SK-N-SH treated with all-trans-retinoic acid at 6 μM for 48 hours (cell line): ENCODE measurements around the gene ZDHHC8.

Experiments
- ATAC-seq: fragments of 200-7000 bp; cut with Tn5 transposase; 3 replicates; pipeline ENCODE4 v1.9.1; 2020; ENCODE audit warnings: mild to moderate bottlenecking, moderate library complexity
- ARNTL ChIP-seq: fragments of 450-650 bp; formaldehyde crosslinking; IDR thresholded peaks from 2 replicates; pipeline ENCODE4 v1.5.0; 2020; ENCODE audit warnings: low read depth, mild to moderate bottlenecking, moderate library complexity, borderline replicate concordance
- BACH2 ChIP-seq: fragments of 250-450 bp; sonication (Bioruptor Pico); IDR thresholded peaks from 2 replicates; pipeline ENCODE4 v1.9.0; 2021; ENCODE audit warnings: mild to moderate bottlenecking, borderline replicate concordance
- CSDC2 ChIP-seq: fragments of 250-450 bp; sonication (Bioruptor Pico); IDR thresholded peaks from 2 replicates; pipeline ENCODE4 v1.5.0; 2020; ENCODE audit warnings: mild to moderate bottlenecking, moderate library complexity
- ESRRG ChIP-seq: fragments of 250-450 bp; sonication (Bioruptor Pico); IDR thresholded peaks from 2 replicates; pipeline ENCODE4 v1.6.1; 2021; ENCODE audit warnings: mild to moderate bottlenecking
- GLIS3 ChIP-seq: fragments of 250-450 bp; sonication (Bioruptor Pico); IDR thresholded peaks from 2 replicates; pipeline ENCODE4 v1.5.0; 2020; ENCODE audit warnings: mild to moderate bottlenecking, moderate library complexity
- ISL1 ChIP-seq: fragments of 250-450 bp; sonication (Bioruptor Pico); IDR thresholded peaks from 2 replicates; pipeline ENCODE4 v2.1.2; 2022; ENCODE audit warnings: mild to moderate bottlenecking, moderate library complexity
- OSR1 ChIP-seq: fragments of 250-450 bp; sonication (Bioruptor Pico); IDR thresholded peaks from 2 replicates; pipeline ENCODE4 v1.8.0; 2022; ENCODE audit warnings: moderate library complexity, mild to moderate bottlenecking, inconsistent platforms
- PPARA ChIP-seq: fragments of 250-450 bp; sonication (Bioruptor Pico); IDR thresholded peaks from 2 replicates; pipeline ENCODE4 v1.5.0; 2020; ENCODE audit warnings: mild to moderate bottlenecking, borderline replicate concordance
- RARB ChIP-seq: fragments of 250-450 bp; sonication (Bioruptor Pico); IDR thresholded peaks from 2 replicates; pipeline ENCODE4 v1.8.0; 2021; ENCODE audit warnings: mild to moderate bottlenecking, moderate library complexity
- SNAI2 ChIP-seq: fragments of 250-450 bp; sonication (Bioruptor Pico); IDR thresholded peaks from 2 replicates; pipeline ENCODE4 v1.5.0; 2020; ENCODE audit warnings: mild to moderate bottlenecking, moderate library complexity
- TCF4 ChIP-seq: fragments of 250-450 bp; sonication (Bioruptor Pico); IDR thresholded peaks from 2 replicates; pipeline ENCODE4 v1.8.0; 2021; ENCODE audit warnings: mild to moderate bottlenecking, moderate library complexity, borderline replicate concordance
- TOX ChIP-seq: fragments of 250-450 bp; sonication (Bioruptor Pico); IDR thresholded peaks from 2 replicates; pipeline ENCODE4 v1.8.0; 2021; ENCODE audit warnings: mild to moderate bottlenecking, moderate library complexity, borderline replicate concordance
- ZC3H10 ChIP-seq: fragments of 250-450 bp; sonication (Bioruptor Pico); IDR thresholded peaks from 2 replicates; pipeline ENCODE4 v1.5.1; 2021; ENCODE audit warnings: mild to moderate bottlenecking, moderate library complexity
- ZFP3 ChIP-seq: fragments of 250-450 bp; sonication (Bioruptor Pico); IDR thresholded peaks from 2 replicates; pipeline ENCODE4 v1.5.0; 2020; ENCODE audit warnings: mild to moderate bottlenecking, moderate library complexity
- ZFP30 ChIP-seq: fragments of 450-650 bp; formaldehyde crosslinking; IDR thresholded peaks from 2 replicates; pipeline ENCODE4 v1.5.0; 2022; ENCODE audit warnings: mild to moderate bottlenecking, moderate library complexity
- ZNF70 ChIP-seq: fragments of 450-650 bp; formaldehyde crosslinking; IDR thresholded peaks from 2 replicates; pipeline ENCODE4 v1.5.0; 2020; ENCODE audit warnings: mild to moderate bottlenecking, moderate library complexity
- ZNF8 ChIP-seq: fragments of 450-650 bp; formaldehyde crosslinking; IDR thresholded peaks from 2 replicates; pipeline ENCODE4 v1.5.0; 2020; ENCODE audit warnings: mild to moderate bottlenecking, moderate library complexity
- TF ChIP-seq, protein P1 (sequence below): fragments of 250-450 bp; sonication (Bioruptor Pico); IDR thresholded peaks from 2 replicates; pipeline ENCODE4 v1.5.0; 2020; ENCODE audit warnings: mild to moderate bottlenecking, moderate library complexity
- TF ChIP-seq, protein P2 (sequence below): fragments of 250-450 bp; sonication (Bioruptor Pico); IDR thresholded peaks from 2 replicates; pipeline ENCODE4 v1.5.1; 2020; ENCODE audit warnings: low read depth, mild to moderate bottlenecking, moderate library complexity
- TF ChIP-seq, protein P3 (sequence below): fragments of 250-450 bp; sonication (Bioruptor Pico); IDR thresholded peaks from 2 replicates; pipeline ENCODE4 v1.5.1; 2021; ENCODE audit warnings: mild to moderate bottlenecking, moderate library complexity
- TF ChIP-seq, protein P4 (sequence below): fragments of 250-450 bp; sonication (Bioruptor Pico); IDR thresholded peaks from 2 replicates; pipeline ENCODE4 v1.8.0; 2021; ENCODE audit warnings: low read depth, mild to moderate bottlenecking, moderate library complexity, borderline replicate concordance

Gene ZDHHC8

DNA sequence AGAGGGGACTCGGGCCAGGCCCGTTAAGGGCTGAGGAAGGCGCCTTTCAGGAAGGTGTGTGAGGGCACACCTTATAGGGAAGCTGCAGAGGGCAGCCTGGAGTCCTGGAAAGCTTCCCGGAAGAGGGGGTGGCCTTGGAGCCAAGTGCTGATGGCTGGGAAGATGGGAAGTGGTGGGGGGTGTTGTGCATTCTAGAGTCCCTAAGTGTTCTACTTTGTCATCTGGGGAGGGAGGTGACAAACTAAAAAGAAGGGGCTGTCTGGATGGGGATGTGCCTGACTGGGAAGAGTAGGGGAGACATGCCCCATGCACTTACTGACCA, 6.8 kb downstream of the ZDHHC8 start:
- TF ChIP-seq, protein P1, sequence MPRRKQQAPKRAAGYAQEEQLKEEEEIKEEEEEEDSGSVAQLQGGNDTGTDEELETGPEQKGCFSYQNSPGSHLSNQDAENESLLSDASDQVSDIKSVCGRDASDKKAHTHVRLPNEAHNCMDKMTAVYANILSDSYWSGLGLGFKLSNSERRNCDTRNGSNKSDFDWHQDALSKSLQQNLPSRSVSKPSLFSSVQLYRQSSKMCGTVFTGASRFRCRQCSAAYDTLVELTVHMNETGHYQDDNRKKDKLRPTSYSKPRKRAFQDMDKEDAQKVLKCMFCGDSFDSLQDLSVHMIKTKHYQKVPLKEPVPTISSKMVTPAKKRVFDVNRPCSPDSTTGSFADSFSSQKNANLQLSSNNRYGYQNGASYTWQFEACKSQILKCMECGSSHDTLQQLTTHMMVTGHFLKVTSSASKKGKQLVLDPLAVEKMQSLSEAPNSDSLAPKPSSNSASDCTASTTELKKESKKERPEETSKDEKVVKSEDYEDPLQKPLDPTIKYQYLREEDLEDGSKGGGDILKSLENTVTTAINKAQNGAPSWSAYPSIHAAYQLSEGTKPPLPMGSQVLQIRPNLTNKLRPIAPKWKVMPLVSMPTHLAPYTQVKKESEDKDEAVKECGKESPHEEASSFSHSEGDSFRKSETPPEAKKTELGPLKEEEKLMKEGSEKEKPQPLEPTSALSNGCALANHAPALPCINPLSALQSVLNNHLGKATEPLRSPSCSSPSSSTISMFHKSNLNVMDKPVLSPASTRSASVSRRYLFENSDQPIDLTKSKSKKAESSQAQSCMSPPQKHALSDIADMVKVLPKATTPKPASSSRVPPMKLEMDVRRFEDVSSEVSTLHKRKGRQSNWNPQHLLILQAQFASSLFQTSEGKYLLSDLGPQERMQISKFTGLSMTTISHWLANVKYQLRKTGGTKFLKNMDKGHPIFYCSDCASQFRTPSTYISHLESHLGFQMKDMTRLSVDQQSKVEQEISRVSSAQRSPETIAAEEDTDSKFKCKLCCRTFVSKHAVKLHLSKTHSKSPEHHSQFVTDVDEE (CRISPR knock-in tag): no peak
- TF ChIP-seq, protein P2, sequence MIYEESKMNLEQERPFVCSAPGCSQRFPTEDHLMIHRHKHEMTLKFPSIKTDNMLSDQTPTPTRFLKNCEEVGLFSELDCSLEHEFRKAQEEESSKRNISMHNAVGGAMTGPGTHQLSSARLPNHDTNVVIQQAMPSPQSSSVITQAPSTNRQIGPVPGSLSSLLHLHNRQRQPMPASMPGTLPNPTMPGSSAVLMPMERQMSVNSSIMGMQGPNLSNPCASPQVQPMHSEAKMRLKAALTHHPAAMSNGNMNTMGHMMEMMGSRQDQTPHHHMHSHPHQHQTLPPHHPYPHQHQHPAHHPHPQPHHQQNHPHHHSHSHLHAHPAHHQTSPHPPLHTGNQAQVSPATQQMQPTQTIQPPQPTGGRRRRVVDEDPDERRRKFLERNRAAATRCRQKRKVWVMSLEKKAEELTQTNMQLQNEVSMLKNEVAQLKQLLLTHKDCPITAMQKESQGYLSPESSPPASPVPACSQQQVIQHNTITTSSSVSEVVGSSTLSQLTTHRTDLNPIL (CRISPR knock-in tag): no peak
- TF ChIP-seq SNAI2 (CRISPR knock-in tag) (no peak), TOX (CRISPR knock-in tag) (no peak), TCF4 (CRISPR knock-in tag) (no peak), CSDC2 (no peak), ZNF70 (CRISPR knock-in tag) (no peak), ISL1 (CRISPR knock-in tag) (no peak), RARB (no peak), ZFP3 (CRISPR knock-in tag) (no peak), ZNF8 (CRISPR knock-in tag) (no peak), ZFP30 (CRISPR knock-in tag) (no peak), PPARA (CRISPR knock-in tag) (no peak)
- TF ChIP-seq, protein P3, sequence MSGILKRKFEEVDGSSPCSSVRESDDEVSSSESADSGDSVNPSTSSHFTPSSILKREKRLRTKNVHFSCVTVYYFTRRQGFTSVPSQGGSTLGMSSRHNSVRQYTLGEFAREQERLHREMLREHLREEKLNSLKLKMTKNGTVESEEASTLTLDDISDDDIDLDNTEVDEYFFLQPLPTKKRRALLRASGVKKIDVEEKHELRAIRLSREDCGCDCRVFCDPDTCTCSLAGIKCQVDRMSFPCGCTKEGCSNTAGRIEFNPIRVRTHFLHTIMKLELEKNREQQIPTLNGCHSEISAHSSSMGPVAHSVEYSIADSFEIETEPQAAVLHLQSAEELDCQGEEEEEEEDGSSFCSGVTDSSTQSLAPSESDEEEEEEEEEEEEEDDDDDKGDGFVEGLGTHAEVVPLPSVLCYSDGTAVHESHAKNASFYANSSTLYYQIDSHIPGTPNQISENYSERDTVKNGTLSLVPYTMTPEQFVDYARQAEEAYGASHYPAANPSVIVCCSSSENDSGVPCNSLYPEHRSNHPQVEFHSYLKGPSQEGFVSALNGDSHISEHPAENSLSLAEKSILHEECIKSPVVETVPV (CRISPR knock-in tag): no peak
- TF ChIP-seq, protein P4, sequence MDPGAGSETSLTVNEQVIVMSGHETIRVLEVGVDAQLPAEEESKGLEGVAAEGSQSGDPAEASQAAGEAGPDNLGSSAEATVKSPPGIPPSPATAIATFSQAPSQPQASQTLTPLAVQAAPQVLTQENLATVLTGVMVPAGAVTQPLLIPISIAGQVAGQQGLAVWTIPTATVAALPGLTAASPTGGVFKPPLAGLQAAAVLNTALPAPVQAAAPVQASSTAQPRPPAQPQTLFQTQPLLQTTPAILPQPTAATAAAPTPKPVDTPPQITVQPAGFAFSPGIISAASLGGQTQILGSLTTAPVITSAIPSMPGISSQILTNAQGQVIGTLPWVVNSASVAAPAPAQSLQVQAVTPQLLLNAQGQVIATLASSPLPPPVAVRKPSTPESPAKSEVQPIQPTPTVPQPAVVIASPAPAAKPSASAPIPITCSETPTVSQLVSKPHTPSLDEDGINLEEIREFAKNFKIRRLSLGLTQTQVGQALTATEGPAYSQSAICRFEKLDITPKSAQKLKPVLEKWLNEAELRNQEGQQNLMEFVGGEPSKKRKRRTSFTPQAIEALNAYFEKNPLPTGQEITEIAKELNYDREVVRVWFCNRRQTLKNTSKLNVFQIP: no peak
- no peak for ATAC-seq

DNA sequence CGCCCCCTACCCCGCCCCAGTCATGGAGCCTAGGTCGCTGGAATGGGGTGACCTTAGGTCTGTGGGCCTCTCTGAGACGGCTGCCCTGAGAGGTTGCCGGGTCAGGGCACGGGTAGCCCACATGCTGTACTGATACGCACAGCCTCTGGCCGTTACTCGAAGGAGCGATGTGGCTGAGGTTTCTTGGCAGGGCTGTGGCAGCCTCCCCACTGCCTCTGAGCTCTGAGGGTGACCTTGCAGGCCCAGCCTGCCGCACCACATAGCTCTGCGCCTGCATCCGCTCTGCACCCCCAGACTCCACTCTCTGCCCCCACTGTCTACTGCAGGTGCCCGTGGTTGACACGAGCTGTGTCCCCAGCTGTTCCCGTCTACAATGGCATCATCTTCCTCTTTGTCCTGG, 7.3 kb downstream of the ZDHHC8 start:
- no peak for ATAC-seq
- no peak for TF ChIP-seq TOX (CRISPR knock-in tag)
- TF ChIP-seq, protein P2 (CRISPR knock-in tag): no peak
- TF ChIP-seq, protein P3 (CRISPR knock-in tag): no peak
- no peak for TF ChIP-seq SNAI2 (CRISPR knock-in tag)
- TF ChIP-seq, protein P1 (CRISPR knock-in tag): no peak
- TF ChIP-seq ZNF8 (CRISPR knock-in tag): no peak
- TF ChIP-seq CSDC2: no peak
- no peak for TF ChIP-seq ISL1 (CRISPR knock-in tag)
- no peak for TF ChIP-seq RARB
- TF ChIP-seq ARNTL: no peak
- TF ChIP-seq GLIS3 (CRISPR knock-in tag): no peak
- TF ChIP-seq, protein P4: no peak
- no peak for TF ChIP-seq ESRRG
- TF ChIP-seq ZFP30 (CRISPR knock-in tag): no peak
- TF ChIP-seq ZC3H10: no peak
- no peak for TF ChIP-seq ZFP3 (CRISPR knock-in tag)
- TF ChIP-seq OSR1 (CRISPR knock-in tag): no peak
- TF ChIP-seq BACH2 (CRISPR knock-in tag): no peak
